Stomach (tissue), 19 donors: ENCODE data around the gene TAS2R8. TPM values are rescaled to one million over a fixed set of nuclear protein-coding genes. Genes with fewer than 3 reads are reported as not detected.

Experiments used
- DNase-seq, 2 donors: peaks; one replicate each; pipeline versions ENCODE4 v3.0.0 to v3.0.0-alpha.2; 2013 to 2019
- H3K27ac ChIP-seq, 5 donors: fragments of 200-600 bp in 4 of 5; sonication (generic) in 4 of 5; one replicate each; pipeline ENCODE4 v1.5.1; 2013 to 2019; ENCODE audit warnings: mild to moderate bottlenecking in 1 of 5, moderate library complexity in 1 of 5
- H3K27me3 ChIP-seq, 3 donors: fragments of 200-600 bp; sonication (generic); one replicate each; pipeline ENCODE4 v1.5.1; 2017 to 2019; ENCODE audit warnings: mixed run types in 1 of 3
- H3K36me3 ChIP-seq, 4 donors: fragments of 200-600 bp; sonication (generic); 1 replicate in 3 of 4; 2 replicates in 1 of 4; pipeline ENCODE4 v1.5.1; 2016 to 2019
- H3K4me1 ChIP-seq, 4 donors: fragments of 200-600 bp; sonication (generic); one replicate each; pipeline ENCODE4 v1.5.1; 2016 to 2019
- H3K4me3 ChIP-seq, 4 donors: fragments of 200-600 bp; sonication (generic) in 3 of 4; one replicate each; pipeline ENCODE4 v1.5.1; 2016 to 2019; ENCODE audit warnings: mild to moderate bottlenecking in 1 of 4
- H3K9me3 ChIP-seq, 4 donors: fragments of 200-600 bp; sonication (generic); one replicate each; pipeline ENCODE4 v1.5.1; 2016 to 2019
- CTCF ChIP-seq, 7 experiments: fragments of 450-650 bp in 4 of 7; fragments of 200-600 bp in 3 of 7; sonication (generic) in 3 of 7; IDR thresholded peaks; one replicate each; pipeline ENCODE4 v1.5.1; 2016 to 2019; ENCODE audit warnings: antibody characterized with exemption in 7 of 7, control low read depth in 2 of 7, mild to moderate bottlenecking in 1 of 7
- EP300 ChIP-seq: sonication (generic); formaldehyde crosslinking; IDR thresholded peaks from one replicate; pipeline ENCODE4 v1.6.1; 2017; ENCODE audit warnings: antibody characterized with exemption
- POLR2A ChIP-seq, 4 donors: fragments of 450-650 bp; IDR thresholded peaks; one replicate each; pipeline ENCODE4 v1.6.1; 2016; ENCODE audit warnings: antibody characterized with exemption in 4 of 4, control low read depth in 2 of 4, mild to moderate bottlenecking in 1 of 4, moderate library complexity in 1 of 4
- POLR2AphosphoS5 ChIP-seq, 3 donors: sonication (generic); formaldehyde crosslinking; IDR thresholded peaks; one replicate each; pipeline ENCODE4 v1.6.1; 2016; ENCODE audit warnings: antibody characterized with exemption in 3 of 3
- WGBS, 5 donors: extraction: QIAGEN DNeasy Blood & Tissue Kit in 3 of 5; methylation state at CpG; one replicate each; pipeline versions ENCODE4 v1.1.5 to v1.1.7; 2013 to 2018; 5-methylcytosine and 5-hydroxymethylcytosine counted together
- intact Hi-C: fragments of 100-400 bp; cut with DNase I; formaldehyde crosslinking; loops from one replicate; pipeline ENCODE4 v1.15.1; 2023; ENCODE audit warnings: low total_unique reads
- long read RNA-seq, 10 donors: transcript quantifications; one replicate each; lab custom pipeline, GENCODE V29; 2026
- polyA plus RNA-seq, 3 donors: library from polyadenylated mRNA; stranded (reverse); fragments of 200-250 nt; gene quantifications; one replicate each; pipeline ENCODE4 v1.2.3, GENCODE V29; 2013
- total RNA-seq, 5 donors: library from RNA; depleted of rRNA; stranded (reverse); fragments of >200 nt; gene quantifications; one replicate each; pipeline versions ENCODE4 v1.1.0 to v1.2.3, GENCODE V29; 2014 to 2016
- donor health status: healthy with polysubstance abuse.
- donor health status: Bipolar disorder and iron deficiency.
- donor health status: healthy.

TAS2R8 gene
- total RNA-seq, result not detected
- not detected for polyA plus RNA-seq
- long read RNA-seq, donor 1, result 0 reads
- long read RNA-seq, donor 2, result 0 reads
- long read RNA-seq, donor 3, result 0 reads
- long read RNA-seq, donor 4, result 0 reads
- long read RNA-seq, donor 5, result 0 reads
- long read RNA-seq, donor 6, result 0 reads
- long read RNA-seq, donor 7, result 0 reads
- long read RNA-seq, donor 8, result 0 reads
- long read RNA-seq, donor 9, result 0 reads
- long read RNA-seq, donor 10, result 0 reads

GRCh38 chr12:10807186-10807585 is at the start of gene TAS2R8:
TAS2R8 (minus strand) TSS chr12:10807286; CDS start chr12:10806980, 306 bp downstream.
- no peaks in the 10 kb centered on the region for H3K9me3 ChIP-seq
- no peak for DNase-seq
- no peaks in the 10 kb centered on the region for H3K36me3 ChIP-seq
- TF ChIP-seq POLR2AphosphoS5 (IDR thresholded peaks at IDR 0.05) (no peak), CTCF (IDR thresholded peaks at IDR 0.05) (no peak), EP300 (no peak), POLR2A (IDR thresholded peaks at IDR 0.05) (no peak)
- intact Hi-C loops, result no loop called here
- WGBS, 5 donors, result 46 to 78% (median 73%) methylated on average over 1 of the region's 1 CpG
- H3K27ac ChIP-seq, result no peak within 1 kb of the TSS
- H3K27me3 ChIP-seq, result no peaks in the 10 kb centered on the region
- H3K4me1 ChIP-seq, result no peaks in the 10 kb centered on the region
- H3K4me3 ChIP-seq, result no peak within 1 kb of the TSS

- Histone ChIP-seq H3K9me3 (peaks cover 6 to 33% (median 18%) of the 10 kb centered on the region in 4 donors), H3K27ac (no peak overlapping the region), H3K36me3 (peaks cover 0 to 24% (median 18%) of the 10 kb centered on the region in 4 donors), H3K27me3 (no peaks in the 10 kb centered on the region), H3K4me1 (no peaks in the 10 kb centered on the region), H3K4me3 (no peak overlapping the region)
- DNase-seq, result no peak
- TF ChIP-seq CTCF (IDR thresholded peaks at IDR 0.05) (no peak), POLR2A (IDR thresholded peaks at IDR 0.05) (no peak), POLR2AphosphoS5 (IDR thresholded peaks at IDR 0.05) (no peak), EP300 (no peak)
- WGBS, 5 donors, result 85 to 100% (median 92%) methylated on average over 2 of the region's 2 CpGs
- intact Hi-C loops, result no loop called here
Measured at GRCh38 chr12:10855807-10856206, 48.7 kb upstream of the TAS2R8 start.

DNA sequence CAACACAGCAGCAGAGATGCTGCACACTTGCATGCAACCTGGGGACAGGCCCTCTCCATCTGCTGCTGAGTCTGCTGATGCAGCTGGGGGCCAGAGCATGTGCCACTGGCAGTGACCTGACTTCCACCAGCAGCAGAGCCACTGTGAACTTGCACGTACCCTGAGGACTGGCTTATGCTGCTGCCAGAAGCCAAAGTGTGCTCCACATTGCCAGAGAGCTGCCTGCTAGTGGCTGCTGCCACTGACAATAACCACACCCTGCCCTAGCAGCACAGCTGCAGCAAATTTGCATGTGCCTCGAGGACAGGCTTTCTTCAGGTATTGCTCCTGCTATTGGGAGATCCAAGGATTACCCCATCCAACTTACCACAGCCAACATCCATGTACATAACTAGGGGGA is 46.7 kb upstream of the TAS2R8 start:
- H3K27ac ChIP-seq, result no peak overlapping the region
- peaks cover 0 to 19% (median 13%) of the 10 kb centered on the region in 4 donors for H3K36me3 ChIP-seq
- TF ChIP-seq CTCF (IDR thresholded peaks at IDR 0.05) (no peak), EP300 (no peak), POLR2A (IDR thresholded peaks at IDR 0.05) (no peak), POLR2AphosphoS5 (IDR thresholded peaks at IDR 0.05) (no peak)
- H3K4me3 ChIP-seq, result no peak overlapping the region
- H3K9me3 ChIP-seq, result peaks cover 6 to 30% (median 18%) of the 10 kb centered on the region in 4 donors
- H3K4me1 ChIP-seq, result no peaks in the 10 kb centered on the region
- no peaks in the 10 kb centered on the region for H3K27me3 ChIP-seq
- no peak for DNase-seq
- intact Hi-C loops, result no loop called here
- WGBS, 5 donors, result 60 to 89% (median 82%) methylated on average over 1 to 2 of the region's 2 CpGs

GRCh38 chr12:10851243-10851858 is 44.3 kb upstream of the TAS2R8 start:
- Histone ChIP-seq H3K27ac (no peak overlapping the region), H3K36me3 (peaks cover 0 to 18% (median 16%) of the 10 kb centered on the region in 4 donors), H3K27me3 (no peaks in the 10 kb centered on the region), H3K9me3 (peaks cover 6 to 10% (median 8%) of the 10 kb centered on the region in 4 donors), H3K4me3 (no peak overlapping the region), H3K4me1 (no peaks in the 10 kb centered on the region)
- TF ChIP-seq POLR2A (IDR thresholded peaks at IDR 0.05) (no peak), EP300 (no peak), CTCF (IDR thresholded peaks at IDR 0.05) (no peak), POLR2AphosphoS5 (IDR thresholded peaks at IDR 0.05) (no peak)
- intact Hi-C loops, result no loop called here
- no peak for DNase-seq
- 82 to 89% (median 87%) methylated on average over 4 of the region's 4 CpGs for WGBS, 5 donors
